Measurements from ENCODE around the gene TMEM18.

The TMEM18 gene

GRCh38 chr2:715854-716560 is 38.8 kb upstream of the TMEM18 start:
- Histone ChIP-seq H4K91ac (ENCODE audit: low read depth, low read length) (no peak overlapping the region), H3K79me2 (ENCODE audit: control insufficient read depth, insufficient read depth, low read length, poor library complexity) (no peaks in the 10 kb centered on the region), H2BK5ac (ENCODE audit: low read depth, low read length, poor library complexity) (no peak overlapping the region), H3K9me3 (ENCODE audit: insufficient read depth, low read depth, low read length) (no peaks in the 10 kb centered on the region), H3K27ac (ENCODE audit: low read depth, low read length) (no peak overlapping the region), H3K18ac (ENCODE audit: low read length) (no peak overlapping the region), H3K79me1 (ENCODE audit: low read length) (no peaks in the 10 kb centered on the region), H3K36me3 (ENCODE audit: control insufficient read depth in 1 of 2, insufficient read depth in 2 of 2, low read length in 2 of 2) (no peaks in the 10 kb centered on the region), H3K23ac (ENCODE audit: low read length) (no peak overlapping the region), H2BK12ac (ENCODE audit: low read length) (no peak overlapping the region), H3K4me3 (ENCODE audit: low read depth, low read length) (no peak overlapping the region), H2AK5ac (ENCODE audit: low read length) (no peak overlapping the region), H2BK120ac (ENCODE audit: insufficient read depth, low read length, poor library complexity) (no peak overlapping the region), H3K4me2 (ENCODE audit: low read length) (no peak overlapping the region), H3K4ac (ENCODE audit: low read depth, low read length) (no peak overlapping the region), H4K12ac (ENCODE audit: low read depth, low read length) (no peak overlapping the region), H3K14ac (ENCODE audit: low read length) (no peak overlapping the region), H2AFZ (ENCODE audit: insufficient read depth, low read length, poor library complexity) (no peak overlapping the region), H4K8ac (ENCODE audit: low read depth, low read length) (no peak overlapping the region), H3K4me1 (ENCODE audit: control insufficient read depth in 1 of 2, insufficient read depth in 2 of 2, low read length in 2 of 2) (no peaks in the 10 kb centered on the region), H3K27me3 (ENCODE audit: insufficient read depth, low read length) (peaks cover 1% of the 10 kb centered on the region), H3K9ac (ENCODE audit: low read length) (peak overlapping the region; percentile 44)
- peak in 1 of 2 donors; percentile 20 for DNase-seq
- WGBS (ENCODE audit: extremely low coverage, insufficient coverage, insufficient read length) = no CpG with 5 or more reads among the region's 18 CpGs

GRCh38 chr2:715038-715437 is 37.8 kb upstream of the TMEM18 start:
- H3K9ac ChIP-seq (ENCODE audit: low read length) = no peak overlapping the region

GRCh38 chr2:714005-714741 is 37.0 kb upstream of the TMEM18 start:
- H4K12ac ChIP-seq (ENCODE audit: low read depth, low read length) = no peak overlapping the region
- no peak overlapping the region for H2BK120ac ChIP-seq (ENCODE audit: insufficient read depth, low read length, poor library complexity)
- H3K23ac ChIP-seq (ENCODE audit: low read length) = no peak overlapping the region
- no peaks in the 10 kb centered on the region for H3K9me3 ChIP-seq (ENCODE audit: insufficient read depth, low read depth, low read length)
- no peak overlapping the region for H3K27ac ChIP-seq (ENCODE audit: low read depth, low read length)
- H3K27me3 ChIP-seq (ENCODE audit: insufficient read depth, low read length) = no peaks in the 10 kb centered on the region
- no peaks in the 10 kb centered on the region for H3K4me1 ChIP-seq (ENCODE audit: control insufficient read depth in 1 of 2, insufficient read depth in 2 of 2, low read length in 2 of 2)
- H3K9ac ChIP-seq (ENCODE audit: low read length) = no peak overlapping the region
- no peak overlapping the region for H3K14ac ChIP-seq (ENCODE audit: low read length)
- H3K79me1 ChIP-seq (ENCODE audit: low read length) = no peaks in the 10 kb centered on the region
- no peak overlapping the region for H2BK12ac ChIP-seq (ENCODE audit: low read length)
- H3K4me2 ChIP-seq (ENCODE audit: low read length) = no peak overlapping the region
- H3K18ac ChIP-seq (ENCODE audit: low read length) = no peak overlapping the region
- no peak overlapping the region for H3K4ac ChIP-seq (ENCODE audit: low read depth, low read length)
- no peak overlapping the region for H3K4me3 ChIP-seq (ENCODE audit: low read depth, low read length)
- no peak overlapping the region for H4K8ac ChIP-seq (ENCODE audit: low read depth, low read length)
- no peak overlapping the region for H4K91ac ChIP-seq (ENCODE audit: low read depth, low read length)
- H3K36me3 ChIP-seq (ENCODE audit: control insufficient read depth in 1 of 2, insufficient read depth in 2 of 2, low read length in 2 of 2) = no peaks in the 10 kb centered on the region
- no peaks in the 10 kb centered on the region for H3K79me2 ChIP-seq (ENCODE audit: control insufficient read depth, insufficient read depth, low read length, poor library complexity)
- H2AK5ac ChIP-seq (ENCODE audit: low read length) = no peak overlapping the region
- WGBS (ENCODE audit: extremely low coverage, insufficient coverage, insufficient read length) = no CpG with 5 or more reads among the region's 17 CpGs
- no peak overlapping the region for H2BK5ac ChIP-seq (ENCODE audit: low read depth, low read length, poor library complexity)
- H2AFZ ChIP-seq (ENCODE audit: insufficient read depth, low read length, poor library complexity) = no peak overlapping the region
- DNase-seq = peak; percentile 6 to 61

More at GRCh38 chr2:715038-715437, 37.8 kb upstream of the TMEM18 start:
- no peaks in the 10 kb centered on the region for H3K27me3 ChIP-seq (ENCODE audit: insufficient read depth, low read length)
- no peaks in the 10 kb centered on the region for H3K4me1 ChIP-seq (ENCODE audit: control insufficient read depth in 1 of 2, insufficient read depth in 2 of 2, low read length in 2 of 2)
- H3K79me1 ChIP-seq (ENCODE audit: low read length) = no peaks in the 10 kb centered on the region
- H2BK120ac ChIP-seq (ENCODE audit: insufficient read depth, low read length, poor library complexity) = no peak overlapping the region
- DNase-seq = no peak
- H4K12ac ChIP-seq (ENCODE audit: low read depth, low read length) = no peak overlapping the region
- no CpG with 5 or more reads among the region's 2 CpGs for WGBS (ENCODE audit: extremely low coverage, insufficient coverage, insufficient read length)
- H3K14ac ChIP-seq (ENCODE audit: low read length) = no peak overlapping the region
- H2BK5ac ChIP-seq (ENCODE audit: low read depth, low read length, poor library complexity) = no peak overlapping the region
- H3K4ac ChIP-seq (ENCODE audit: low read depth, low read length) = no peak overlapping the region
- H3K4me3 ChIP-seq (ENCODE audit: low read depth, low read length) = no peak overlapping the region
- no peak overlapping the region for H3K23ac ChIP-seq (ENCODE audit: low read length)
- no peaks in the 10 kb centered on the region for H3K36me3 ChIP-seq (ENCODE audit: control insufficient read depth in 1 of 2, insufficient read depth in 2 of 2, low read length in 2 of 2)
- H4K8ac ChIP-seq (ENCODE audit: low read depth, low read length) = no peak overlapping the region
- no peaks in the 10 kb centered on the region for H3K9me3 ChIP-seq (ENCODE audit: insufficient read depth, low read depth, low read length)
- H2AFZ ChIP-seq (ENCODE audit: insufficient read depth, low read length, poor library complexity) = no peak overlapping the region
- H3K18ac ChIP-seq (ENCODE audit: low read length) = no peak overlapping the region
- no peak overlapping the region for H3K4me2 ChIP-seq (ENCODE audit: low read length)
- no peak overlapping the region for H2BK12ac ChIP-seq (ENCODE audit: low read length)
- no peak overlapping the region for H3K27ac ChIP-seq (ENCODE audit: low read depth, low read length)
- no peaks in the 10 kb centered on the region for H3K79me2 ChIP-seq (ENCODE audit: control insufficient read depth, insufficient read depth, low read length, poor library complexity)
- no peak overlapping the region for H2AK5ac ChIP-seq (ENCODE audit: low read length)
- no peak overlapping the region for H4K91ac ChIP-seq (ENCODE audit: low read depth, low read length)

- H3K36me3 ChIP-seq (ENCODE audit: control insufficient read depth in 1 of 2, insufficient read depth in 2 of 2, low read length in 2 of 2) = no peaks in the 10 kb centered on the region
- H3K9ac ChIP-seq (ENCODE audit: low read length) = no peak overlapping the region
- no peak overlapping the region for H2AK5ac ChIP-seq (ENCODE audit: low read length)
- H4K12ac ChIP-seq (ENCODE audit: low read depth, low read length) = no peak overlapping the region
- H2AFZ ChIP-seq (ENCODE audit: insufficient read depth, low read length, poor library complexity) = no peak overlapping the region
- no peak overlapping the region for H2BK5ac ChIP-seq (ENCODE audit: low read depth, low read length, poor library complexity)
- no peak overlapping the region for H4K8ac ChIP-seq (ENCODE audit: low read depth, low read length)
- H3K79me2 ChIP-seq (ENCODE audit: control insufficient read depth, insufficient read depth, low read length, poor library complexity) = no peaks in the 10 kb centered on the region
- no peak overlapping the region for H3K27ac ChIP-seq (ENCODE audit: low read depth, low read length)
- H4K91ac ChIP-seq (ENCODE audit: low read depth, low read length) = no peak overlapping the region
- no peak overlapping the region for H3K4me3 ChIP-seq (ENCODE audit: low read depth, low read length)
- H3K79me1 ChIP-seq (ENCODE audit: low read length) = no peaks in the 10 kb centered on the region
- H3K4ac ChIP-seq (ENCODE audit: low read depth, low read length) = no peak overlapping the region
- H3K27me3 ChIP-seq (ENCODE audit: insufficient read depth, low read length) = no peaks in the 10 kb centered on the region
- H2BK120ac ChIP-seq (ENCODE audit: insufficient read depth, low read length, poor library complexity) = no peak overlapping the region
- no peak overlapping the region for H3K18ac ChIP-seq (ENCODE audit: low read length)
- no peak overlapping the region for H2BK12ac ChIP-seq (ENCODE audit: low read length)
- no peak overlapping the region for H3K14ac ChIP-seq (ENCODE audit: low read length)
- no peaks in the 10 kb centered on the region for H3K9me3 ChIP-seq (ENCODE audit: insufficient read depth, low read depth, low read length)
- H3K4me1 ChIP-seq (ENCODE audit: control insufficient read depth in 1 of 2, insufficient read depth in 2 of 2, low read length in 2 of 2) = no peaks in the 10 kb centered on the region
- H3K23ac ChIP-seq (ENCODE audit: low read length) = no peak overlapping the region
- no peak overlapping the region for H3K4me2 ChIP-seq (ENCODE audit: low read length)
- no peak for DNase-seq
- no CpG with 5 or more reads among the region's 5 CpGs for WGBS (ENCODE audit: extremely low coverage, insufficient coverage, insufficient read length)
Measured at GRCh38 chr2:710867-711665, 33.9 kb upstream of the TMEM18 start.
